ENCODE data around the gene STX18. TPM values are rescaled to one million over a fixed set of nuclear protein-coding genes. Genes with fewer than 3 reads are reported as not detected.

STX18 gene
- total and polyA plus RNA-seq, 2 of the 13 experiments (the other 11 are each of a cell fraction or from before 2014, with no cell fraction given), result 23.9 to 37.1 TPM

DNA sequence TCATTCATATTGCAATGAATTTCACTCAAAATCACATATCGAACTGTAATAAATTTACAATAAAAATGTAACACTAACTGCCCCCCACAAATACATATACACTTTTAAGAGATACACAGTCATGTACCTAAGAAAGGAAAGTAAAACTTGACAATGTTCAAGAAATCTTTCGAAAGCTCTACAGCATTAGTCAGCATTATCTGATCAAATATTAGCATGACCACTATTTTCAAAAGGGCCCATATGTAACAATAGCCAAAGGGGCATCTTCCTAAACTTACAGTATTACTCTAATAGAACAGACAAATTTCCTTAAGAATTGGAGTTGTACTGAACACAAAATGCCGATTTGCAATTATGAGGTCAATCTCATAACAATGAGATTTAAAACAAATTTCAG is 51.8 kb downstream of the STX18 start (continued):
- TF ChIP-seq MAFF (IDR thresholded peaks at IDR 0.05; ENCODE audit: low read depth, low read length) (peak; percentile 71), ZFP1 (CRISPR knock-in tag; IDR thresholded peaks at IDR 0.05) (no peak), ZNF343 (CRISPR knock-in tag; IDR thresholded peaks at IDR 0.05) (no peak), NFE2L2 (IDR thresholded peaks at IDR 0.05; ENCODE audit: low read length) (peak; percentile 5; the same call in 1 of the 2 replicates), SATB2 (CRISPR knock-in tag; IDR thresholded peaks at IDR 0.05) (no peak), ZNF761 (CRISPR knock-in tag; conservative IDR thresholded peaks at IDR 0.05) (no peak), ZSCAN20 (CRISPR knock-in tag; IDR thresholded peaks at IDR 0.05; ENCODE audit: borderline replicate concordance) (no peak), STAG1 (CRISPR knock-in tag; IDR thresholded peaks at IDR 0.05) (no peak), BCL6 (CRISPR knock-in tag; IDR thresholded peaks at IDR 0.05) (no peak), ZNF879 (CRISPR knock-in tag; IDR thresholded peaks at IDR 0.05) (no peak), SRF (IDR thresholded peaks at IDR 0.05; ENCODE audit: low read depth, low read length) (no peak), MAFK (conservative IDR thresholded peaks at IDR 0.05 in 1 of 2, IDR thresholded peaks at IDR 0.05 in 1 of 2; ENCODE audit: low read length in 2 of 2) (peak; percentile 74), ZNF709 (CRISPR knock-in tag; IDR thresholded peaks at IDR 0.05) (no peak)

DNA sequence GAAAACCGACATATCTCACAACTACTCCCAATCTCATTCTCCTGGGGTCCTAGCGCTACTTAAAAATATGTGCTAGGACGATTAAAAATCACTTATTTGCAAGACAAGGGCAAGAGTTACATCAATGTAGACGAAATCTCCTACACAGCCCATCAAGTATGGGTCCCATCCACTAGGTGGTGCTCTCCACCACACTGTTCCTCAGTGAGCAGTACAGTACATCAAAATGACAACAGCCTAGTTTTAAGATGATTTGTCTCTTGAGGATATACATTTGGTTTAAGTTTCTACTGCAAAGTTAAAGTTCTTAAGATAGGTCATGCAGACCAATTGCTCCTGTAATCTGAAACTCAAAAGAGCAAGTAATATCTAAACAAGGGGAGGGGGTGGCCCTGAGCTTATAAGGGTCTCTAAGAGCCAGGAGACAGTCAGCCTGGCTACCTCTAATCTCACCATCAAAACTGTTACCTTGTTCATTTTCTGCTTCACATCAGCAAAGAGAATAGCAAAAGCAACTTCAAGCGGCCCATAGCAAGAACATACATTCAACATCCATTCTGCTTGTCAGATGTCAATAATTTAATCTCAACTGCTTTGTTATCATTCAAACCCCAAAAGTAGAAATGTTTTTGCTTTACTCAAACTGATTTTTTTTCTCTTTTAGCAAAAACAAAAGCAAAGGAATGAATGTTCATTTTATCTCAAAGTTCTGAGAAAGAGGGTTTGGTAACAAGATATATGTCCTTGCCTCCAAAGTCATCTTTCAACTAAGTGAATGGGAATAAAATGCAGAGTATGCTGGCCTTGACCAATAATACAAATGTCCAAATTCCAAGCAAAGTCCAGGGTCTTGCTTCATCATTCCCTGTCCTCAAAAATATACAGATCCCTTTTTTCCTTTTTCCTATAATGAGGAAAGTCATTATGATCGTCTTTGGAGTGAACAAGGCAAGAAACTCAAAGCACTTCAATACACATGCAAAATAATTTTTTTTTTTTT is 53.1 kb downstream of the STX18 start:
- 26% methylated on average over 6 of the region's 6 CpGs for WGBS (ENCODE audit: low lambda C conversion rate)
- Histone ChIP-seq H3K36me3 (replicated peaks in 1 of 2; ENCODE audit: control insufficient read depth in 1 of 2, insufficient read depth in 2 of 2, low read length in 2 of 2) (peaks cover 0 to 2% of the 10 kb centered on the region in 2 experiments; a peak in 1 of 5 replicates), H3K9me3 (ENCODE audit: low read length) (no peaks in the 10 kb centered on the region), H3K4me1 (ENCODE audit: insufficient read depth, low read length) (peaks cover 82% of the 10 kb centered on the region), H3K27me3 (ENCODE audit: control insufficient read depth in 1 of 2, insufficient read depth in 2 of 2, low read length in 2 of 2) (no peaks in the 10 kb centered on the region), H3K4me3 (replicated peaks in 1 of 3; ENCODE audit: insufficient read depth in 1 of 3, low read depth in 2 of 3, low read length in 3 of 3) (no peak overlapping the region), H4K20me1 (ENCODE audit: insufficient read depth, low read length) (no peaks in the 10 kb centered on the region), H2AFZ (ENCODE audit: low read length) (no peak overlapping the region), H3K4me2 (ENCODE audit: low read depth, low read length) (no peak overlapping the region; the same call in 1 of the 2 replicates), H3K79me2 (ENCODE audit: insufficient read depth, low read length) (peaks cover 36% of the 10 kb centered on the region), H3K27ac (ENCODE audit: extremely low read length, insufficient read depth, low read length) (peak overlapping the region; percentile 18), H3K9ac (ENCODE audit: insufficient read depth, low read depth, low read length) (no peak overlapping the region)
- no TSS peak for BruUV-seq (replicated peaks)
- CTCF ChIA-PET (ENCODE audit: low intra/inter-chr PET ratio, low total read pairs), result interaction anchor here (1.0 to 1.9 kb wide), 3 partner anchors 19 to 507 kb away, joined by 3 to 13 read pairs (median 3); no protein-coding TSS in a partner anchor
- intact Hi-C loops (cut with micrococcal nuclease; ENCODE audit: unreplicated experiment) (loop anchor here (1.0 to 10.0 kb wide), 5 partner anchors 54 to 392 kb away; partner anchors contain the start of gene STX18), in situ Hi-C loops (cut with HindIII; ENCODE audit: extremely low pct_ligation_motif_present, low pct_unique_long_range_greater_than_20kb) (loop anchor here (5.0 kb wide), 1 partner anchor 389 kb away; no protein-coding TSS in a partner anchor)
- FAIRE-seq, result peak; percentile 94
- peak; percentile 64 for DNase-seq (ENCODE audit: low spot score)
- POLR2A ChIA-PET, result no interaction called here
- peak; percentile 93 for ATAC-seq
- TF ChIP-seq TEAD3 (CRISPR knock-in tag; optimal IDR thresholded peaks at IDR 0.05; ENCODE audit: borderline replicate concordance), result peak; percentile 41
- peak; percentile 60; the same call in 1 of the 2 replicates for TF ChIP-seq MIXL1 (CRISPR knock-in tag; IDR thresholded peaks at IDR 0.05)
- peak; percentile 78 for TF ChIP-seq HNF4G (IDR thresholded peaks at IDR 0.05; ENCODE audit: borderline replicate concordance, low read depth, low read length)
- no peak for TF ChIP-seq HNF4G (CRISPR knock-in tag; IDR thresholded peaks at IDR 0.05; ENCODE audit: borderline replicate concordance, low read depth)
- TF ChIP-seq MEF2D (CRISPR knock-in tag; IDR thresholded peaks at IDR 0.05), result 0 out of 2 replicates have a peak, but pooled peaks have one; percentile 28
- peak; percentile 64; the same call in 1 of the 2 replicates for TF ChIP-seq SMC3 (IDR thresholded peaks at IDR 0.05; ENCODE audit: low read length)
- peak; percentile 30; the same call in 1 of the 2 replicates for TF ChIP-seq SAP130 (CRISPR knock-in tag; IDR thresholded peaks at IDR 0.05; ENCODE audit: low read depth)
- TF ChIP-seq FOXK1 (CRISPR knock-in tag; IDR thresholded peaks at IDR 0.05; ENCODE audit: borderline replicate concordance, low read depth), result peak; percentile 73; the same call in 1 of the 2 replicates
- TF ChIP-seq RAD21 (CRISPR knock-in tag; IDR thresholded peaks at IDR 0.05), result peak; percentile 63
- TF ChIP-seq, protein P1, sequence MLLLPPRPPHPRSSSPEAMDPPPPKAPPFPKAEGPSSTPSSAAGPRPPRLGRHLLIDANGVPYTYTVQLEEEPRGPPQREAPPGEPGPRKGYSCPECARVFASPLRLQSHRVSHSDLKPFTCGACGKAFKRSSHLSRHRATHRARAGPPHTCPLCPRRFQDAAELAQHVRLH (CRISPR knock-in tag; IDR thresholded peaks at IDR 0.05; ENCODE audit: borderline replicate concordance, low read depth), result no peak
- no peak for TF ChIP-seq SOX6 (IDR thresholded peaks at IDR 0.05)
- TF ChIP-seq SOX6 (CRISPR knock-in tag; IDR thresholded peaks at IDR 0.05), result 0 out of 2 replicates have a peak, but pooled peaks have one; percentile 20

All from HepG2 (cell line).